Measurements from ENCODE around the gene STRA8. TPM values are rescaled to one million over a fixed set of nuclear protein-coding genes. Genes with fewer than 3 reads are reported as not detected.

Gene STRA8
- total RNA-seq, 1 experiment from 2014 or later = not detected

GRCh38 chr7:135185471-135186260 is 48.0 kb upstream of the STRA8 start:
- ChIA-PET POLR2A (ENCODE audit: unreplicated experiment) (no interaction called here), CTCF (no interaction called here)
- peaks cover 17% of the 10 kb centered on the region for H3K9me3 ChIP-seq (ENCODE audit: low read length)
- no peak overlapping the region for H2AFZ ChIP-seq (ENCODE audit: low read length)
- no peak overlapping the region for H3K4me2 ChIP-seq (ENCODE audit: low read length)
- TF ChIP-seq EZH2phosphoT487 (IDR thresholded peaks at IDR 0.05; ENCODE audit: borderline replicate concordance, low read length) = no peak
- no peak for TF ChIP-seq EZH2 (IDR thresholded peaks at IDR 0.05; ENCODE audit: low read length, unreplicated experiment)
- no peak for TF ChIP-seq CTCF (conservative IDR thresholded peaks at IDR 0.05; ENCODE audit: low read depth, low read length)
- H3K36me3 ChIP-seq (ENCODE audit: low read depth, low read length) = peaks cover 18% of the 10 kb centered on the region; the same call in 1 of the 2 replicates
- intact Hi-C loops (cut with micrococcal nuclease) = no loop called here
- no peak for DNase-seq
- no peaks in the 10 kb centered on the region for H3F3A ChIP-seq (ENCODE audit: low read length, unreplicated experiment)
- no peak overlapping the region for H3K27ac ChIP-seq (ENCODE audit: low read length)
- no peaks in the 10 kb centered on the region for H3K9me2 ChIP-seq (replicated peaks; ENCODE audit: low read length)
- no peaks in the 10 kb centered on the region for H3K4me1 ChIP-seq (ENCODE audit: insufficient read depth, low read length)
- ATAC-seq = no peak
- H4K20me1 ChIP-seq (ENCODE audit: low read length) = no peaks in the 10 kb centered on the region
- H3K79me2 ChIP-seq (ENCODE audit: low read length) = no peaks in the 10 kb centered on the region
- no peak overlapping the region for H3K9ac ChIP-seq (ENCODE audit: low read length)
- H3K4me3 ChIP-seq (ENCODE audit: low read length) = no peak overlapping the region
- BruUV-seq (replicated peaks) = no TSS peak
- H3K27me3 ChIP-seq (ENCODE audit: low read length) = no peaks in the 10 kb centered on the region

GRCh38 chr7:135186261-135186540 is 47.4 kb upstream of the STRA8 start:
- H3K9me2 ChIP-seq (replicated peaks; ENCODE audit: low read length) = no peaks in the 10 kb centered on the region
- H4K20me1 ChIP-seq (ENCODE audit: low read length) = no peaks in the 10 kb centered on the region
- TF ChIP-seq EZH2phosphoT487 (IDR thresholded peaks at IDR 0.05; ENCODE audit: borderline replicate concordance, low read length) (no peak), EZH2 (IDR thresholded peaks at IDR 0.05; ENCODE audit: low read length, unreplicated experiment) (no peak), CTCF (conservative IDR thresholded peaks at IDR 0.05; ENCODE audit: low read depth, low read length) (no peak)
- no peak for ATAC-seq
- H3K9ac ChIP-seq (ENCODE audit: low read length) = no peak overlapping the region
- no peaks in the 10 kb centered on the region for H3K79me2 ChIP-seq (ENCODE audit: low read length)
- H3K4me1 ChIP-seq (ENCODE audit: insufficient read depth, low read length) = no peaks in the 10 kb centered on the region
- H3K36me3 ChIP-seq (ENCODE audit: low read depth, low read length) = peaks cover 14% of the 10 kb centered on the region; the same call in 1 of the 2 replicates
- H3K4me2 ChIP-seq (ENCODE audit: low read length) = no peak overlapping the region
- no peak overlapping the region for H3K27ac ChIP-seq (ENCODE audit: low read length)
- no peak overlapping the region for H2AFZ ChIP-seq (ENCODE audit: low read length)
- no peaks in the 10 kb centered on the region for H3F3A ChIP-seq (ENCODE audit: low read length, unreplicated experiment)
- peaks cover 12% of the 10 kb centered on the region for H3K9me3 ChIP-seq (ENCODE audit: low read length)
- intact Hi-C loops (cut with micrococcal nuclease) = no loop called here
- ChIA-PET CTCF (no interaction called here), POLR2A (ENCODE audit: unreplicated experiment) (no interaction called here)
- no TSS peak for BruUV-seq (replicated peaks)
- no peaks in the 10 kb centered on the region for H3K27me3 ChIP-seq (ENCODE audit: low read length)
- no peak overlapping the region for H3K4me3 ChIP-seq (ENCODE audit: low read length)
- DNase-seq = no peak

- ChIA-PET CTCF (no interaction called here), POLR2A (ENCODE audit: unreplicated experiment) (no interaction called here)
- Histone ChIP-seq H3K9me2 (replicated peaks; ENCODE audit: low read length) (no peaks in the 10 kb centered on the region), H4K20me1 (ENCODE audit: low read length) (no peaks in the 10 kb centered on the region), H3K79me2 (ENCODE audit: low read length) (no peaks in the 10 kb centered on the region), H3K9ac (ENCODE audit: low read length) (no peak overlapping the region), H3K4me3 (ENCODE audit: low read length) (no peak overlapping the region), H3K9me3 (ENCODE audit: low read length) (peaks cover 6% of the 10 kb centered on the region; the same call in 1 of the 2 replicates), H3K27ac (ENCODE audit: low read length) (no peak overlapping the region), H3K36me3 (ENCODE audit: low read depth, low read length) (peaks cover 10% of the 10 kb centered on the region; the same call in 1 of the 2 replicates), H2AFZ (ENCODE audit: low read length) (no peak overlapping the region), H3K4me2 (ENCODE audit: low read length) (no peak overlapping the region), H3K4me1 (ENCODE audit: insufficient read depth, low read length) (no peaks in the 10 kb centered on the region), H3F3A (ENCODE audit: low read length, unreplicated experiment) (no peaks in the 10 kb centered on the region), H3K27me3 (ENCODE audit: low read length) (no peaks in the 10 kb centered on the region)
- intact Hi-C loops (cut with micrococcal nuclease) = no loop called here
- TF ChIP-seq EZH2phosphoT487 (IDR thresholded peaks at IDR 0.05; ENCODE audit: borderline replicate concordance, low read length) (no peak), CTCF (conservative IDR thresholded peaks at IDR 0.05; ENCODE audit: low read depth, low read length) (no peak), EZH2 (IDR thresholded peaks at IDR 0.05; ENCODE audit: low read length, unreplicated experiment) (no peak)
- BruUV-seq (replicated peaks) = no TSS peak
- DNase-seq (no peak), ATAC-seq (no peak)
Observed at GRCh38 chr7:135186841-135187253, 46.8 kb upstream of the STRA8 start.

Measured in PC-3 (cell line).